Sigmoid colon (tissue), 4 donors: Measurements from ENCODE around the gene GRIN1.

Source experiments
- CTCF ChIP-seq, 4 experiments: fragments of 450-650 bp in 3 of 4; fragments of 200-600 bp in 1 of 4; IDR thresholded peaks; one replicate each; pipeline ENCODE4 v1.5.1; 2016 to 2019; ENCODE audit warnings: antibody characterized with exemption in 4 of 4, mild to moderate bottlenecking in 3 of 4, moderate library complexity in 2 of 4
- POLR2A ChIP-seq, 2 donors: fragments of 450-650 bp; IDR thresholded peaks; one replicate each; pipeline ENCODE4 v1.6.1; 2016; ENCODE audit warnings: antibody characterized with exemption in 2 of 2, mild to moderate bottlenecking in 2 of 2, moderate library complexity in 2 of 2
- POLR2AphosphoS5 ChIP-seq, 4 donors: sonication (generic); formaldehyde crosslinking; IDR thresholded peaks; one replicate each; pipeline ENCODE4 v1.6.1; 2017; ENCODE audit warnings: antibody characterized with exemption in 4 of 4

GRCh38 chr9:137146527-137146918 lies 7.6 kb downstream of the GRIN1 start:
- TF ChIP-seq CTCF (IDR thresholded peaks at IDR 0.05), result no peak
- TF ChIP-seq POLR2A (IDR thresholded peaks at IDR 0.05), result no peak
- TF ChIP-seq POLR2AphosphoS5 (IDR thresholded peaks at IDR 0.05), result no peak
